K562 (cell line): ENCODE results near the gene SSBP2. TPM values are rescaled to one million over a fixed set of nuclear protein-coding genes. Genes with fewer than 3 reads are reported as not detected.

Source experiments
- BMI1 ChIP-seq: fragments of 150-350 bp; IDR thresholded peaks from 2 replicates; pipeline ENCODE4 v1.6.1; 2014; ENCODE audit warnings: low read length
- HDGF ChIP-seq: fragments of 450-650 bp; IDR thresholded peaks from 2 replicates; pipeline ENCODE4 v1.6.1; 2016
- MGA ChIP-seq: fragments of 450-650 bp; IDR thresholded peaks from 2 replicates; pipeline ENCODE4 v1.6.1; 2016; ENCODE audit warnings: mild to moderate bottlenecking, moderate library complexity
- TEAD2 ChIP-seq: fragments of 450-650 bp; IDR thresholded peaks from 2 replicates; pipeline ENCODE4 v1.6.1; 2016; ENCODE audit warnings: missing genetic modification characterization, control low read depth, missing compliant biosample characterization
- ZBTB43 ChIP-seq: sonication (generic); formaldehyde crosslinking; IDR thresholded peaks from 2 replicates; pipeline ENCODE4 v1.8.0; 2023; ENCODE audit warnings: mild to moderate bottlenecking, missing genetic modification reagents
- ZSCAN32 ChIP-seq: fragments of 450-650 bp; formaldehyde crosslinking; IDR thresholded peaks from 2 replicates; pipeline ENCODE4 v1.4.0; 2020; ENCODE audit warnings: mild to moderate bottlenecking, moderate library complexity
- polyA plus RNA-seq, 8 experiments: library from polyadenylated mRNA; depleted of rRNA in 4 of 8; stranded (reverse) in 5 of 8; unstranded in 3 of 8; fragments of >200 nt; fragmentation: Nextera tagmentation in 2 of 8; fragmentation: Illumina TruSeq in 1 of 8; extraction: Ambion mirVana in 2 of 8; extraction: Trizol in 1 of 8; gene quantifications; 2 replicates each; pipeline versions ENCODE4 v1.2.1 to v1.2.3, GENCODE V29; 2011 to 2014; ENCODE audit warnings: inconsistent platforms in 1 of 8, missing spikeins in 1 of 8
- total RNA-seq, 7 experiments: library from RNA; depleted of rRNA in 6 of 7; stranded (reverse); fragments of >200 nt in 6 of 7; fragmentation: Illumina TruSeq in 2 of 7; extraction: Trizol in 2 of 7; gene quantifications; 2 replicates each; pipeline versions ENCODE4 v1.2.1 to v1.2.3, GENCODE V29; 2011 to 2021; ENCODE audit warnings: low replicate concordance in 1 of 7

SSBP2 gene
- total and polyA plus RNA-seq, 9 of the 15 experiments (the other 6 are each of a cell fraction or from before 2014, with no cell fraction given), result 22.3 to 133 (median 42.1) TPM

GRCh38 chr5:81773161-81773560, 22.3 kb upstream of the SSBP2 start (continued):
- TF ChIP-seq ZBTB43 (CRISPR knock-in tag) (no peak), BMI1 (no peak), HDGF (no peak), TEAD2 (tag) (no peak), ZSCAN32 (CRISPR knock-in tag) (no peak), MGA (no peak)
